Vagina (tissue), 2 donors: ENCODE measurements around the gene MSH3.

Experiments used
- CTCF ChIP-seq, 3 experiments: fragments of 450-650 bp in 2 of 3; fragments of 200-600 bp in 1 of 3; sonication (generic) in 1 of 3; IDR thresholded peaks; one replicate each; pipeline ENCODE4 v1.5.1; 2017 to 2019; ENCODE audit warnings: antibody characterized with exemption in 3 of 3, mild to moderate bottlenecking in 2 of 3, moderate library complexity in 2 of 3
- POLR2A ChIP-seq, 2 donors: fragments of 450-650 bp; IDR thresholded peaks; one replicate each; pipeline ENCODE4 v1.6.1; 2017; ENCODE audit warnings: antibody characterized with exemption in 2 of 2, mild to moderate bottlenecking in 2 of 2, moderate library complexity in 2 of 2

DNA sequence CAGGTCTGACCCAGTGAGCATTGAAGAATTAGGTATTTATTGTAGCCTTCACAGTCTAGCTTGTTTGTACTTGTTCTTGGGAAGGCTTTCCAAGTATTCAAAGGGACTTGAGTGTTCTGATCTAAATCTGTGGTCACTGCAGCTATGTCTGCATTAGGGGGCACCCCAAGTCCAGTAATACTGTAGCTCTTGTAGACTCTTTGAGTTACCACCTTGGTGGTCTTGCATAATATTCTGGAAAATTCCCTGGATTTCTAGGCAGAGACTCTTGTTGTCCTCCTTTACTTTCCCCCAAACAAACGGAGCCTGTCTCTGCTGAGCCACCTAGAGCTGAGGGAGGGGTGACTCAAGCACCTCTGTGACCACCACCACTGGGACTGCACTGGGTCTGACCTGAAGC, 149.9 kb downstream of the MSH3 start:
- no peak for TF ChIP-seq POLR2A (IDR thresholded peaks at IDR 0.05)
- no peak for TF ChIP-seq CTCF (IDR thresholded peaks at IDR 0.05)
